ENCODE data around the gene MYO15A.

DNA sequence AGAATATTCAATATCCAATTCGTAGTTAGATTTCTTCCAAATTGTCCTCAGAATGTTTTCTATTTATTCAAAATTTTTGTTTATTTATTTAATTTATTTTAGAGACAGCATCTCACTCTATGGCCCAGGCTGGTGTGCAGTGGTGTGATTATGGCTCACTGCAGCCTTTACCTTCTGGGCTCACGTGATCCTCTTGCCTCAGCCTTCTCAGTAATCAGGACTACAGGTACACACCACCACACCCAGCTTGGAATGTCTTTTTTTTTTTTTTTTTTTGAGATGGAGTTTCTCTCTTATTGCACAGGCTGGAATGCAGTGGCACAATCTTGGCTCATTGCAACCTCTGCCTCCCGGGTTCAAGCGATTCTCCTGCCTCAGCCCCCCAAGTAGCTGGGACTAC lies 24.3 kb upstream of the MYO15A start:
- TF ChIP-seq EZH2 (optimal IDR thresholded peaks at IDR 0.05; ENCODE audit: low read depth, low read length) (no peak), CTCF (IDR thresholded peaks at IDR 0.05; ENCODE audit: low read length) (no peak)
